ENCODE results near the gene MBLAC1. TPM values are rescaled to one million over a fixed set of nuclear protein-coding genes. Genes with fewer than 3 reads are reported as not detected.
A peak's percentile ranks its signal among the peaks of the same experiment; 100 is the strongest.

The MBLAC1 gene
- polyA plus RNA-seq, 1 donor from 2014 or later, result 6.4 TPM

DNA sequence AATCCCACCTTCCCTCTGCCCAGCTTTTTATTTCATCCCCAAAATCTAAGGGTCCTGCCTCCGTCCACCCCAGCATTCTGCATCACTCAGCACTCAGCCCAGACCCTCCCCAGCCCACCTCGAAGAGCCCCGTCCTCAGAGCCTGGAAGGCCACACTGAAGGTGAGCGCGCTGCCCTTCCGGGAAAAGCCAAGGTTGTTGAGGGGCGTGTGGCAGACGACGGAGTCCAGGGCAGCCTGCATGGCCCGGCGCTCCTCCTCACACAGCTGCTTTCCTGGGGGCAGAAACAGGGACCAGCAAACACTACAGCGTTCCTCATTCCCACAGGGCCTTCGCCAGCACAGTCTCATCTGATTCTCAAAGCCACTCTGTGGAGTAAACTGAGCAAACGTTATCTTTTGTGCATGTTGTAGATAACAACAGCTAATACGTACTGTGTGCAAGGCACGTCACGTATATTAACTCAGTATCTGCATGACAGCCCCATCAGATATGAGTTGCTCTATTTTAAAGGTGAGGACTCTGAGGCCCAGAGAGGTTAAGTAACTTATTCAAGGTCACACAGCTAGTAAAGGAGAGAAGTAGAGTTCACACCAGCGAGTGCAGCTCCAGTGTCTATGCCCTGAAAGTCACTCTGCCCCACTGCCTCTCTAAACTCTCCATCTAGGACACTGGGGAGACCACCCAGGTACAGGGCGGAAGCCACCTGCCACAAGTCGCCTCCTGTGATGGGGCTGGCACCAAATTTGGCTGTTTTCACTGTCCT lies 29.0 kb downstream of the MBLAC1 start:
- Histone ChIP-seq H3F3A (ENCODE audit: insufficient read depth, low read length, poor library complexity, severe bottlenecking) (no peaks in the 10 kb centered on the region), H2AFZ (ENCODE audit: low read depth, low read length) (no peak overlapping the region), H3K79me2 (replicated peaks; ENCODE audit: insufficient read depth, low read length) (no peaks in the 10 kb centered on the region), H3K4me3 (ENCODE audit: low read length) (no peak overlapping the region), H3K27me3 (ENCODE audit: insufficient read depth, low read depth, low read length) (no peaks in the 10 kb centered on the region), H3K36me3 (ENCODE audit: insufficient read depth, low read length) (no peaks in the 10 kb centered on the region), H3K9ac (ENCODE audit: low read length) (no peak overlapping the region), H3K9me2 (ENCODE audit: insufficient read depth, low read length) (no peaks in the 10 kb centered on the region), H3K9me3 (ENCODE audit: low read length) (no peaks in the 10 kb centered on the region), H3K27ac (ENCODE audit: low read length) (no peak overlapping the region), H3K4me2 (ENCODE audit: low read length) (no peak overlapping the region), H4K20me1 (ENCODE audit: insufficient read depth) (no peaks in the 10 kb centered on the region)
- TF ChIP-seq POLR2AphosphoS5 (IDR thresholded peaks at IDR 0.05), result no peak
- TF ChIP-seq, protein P1, sequence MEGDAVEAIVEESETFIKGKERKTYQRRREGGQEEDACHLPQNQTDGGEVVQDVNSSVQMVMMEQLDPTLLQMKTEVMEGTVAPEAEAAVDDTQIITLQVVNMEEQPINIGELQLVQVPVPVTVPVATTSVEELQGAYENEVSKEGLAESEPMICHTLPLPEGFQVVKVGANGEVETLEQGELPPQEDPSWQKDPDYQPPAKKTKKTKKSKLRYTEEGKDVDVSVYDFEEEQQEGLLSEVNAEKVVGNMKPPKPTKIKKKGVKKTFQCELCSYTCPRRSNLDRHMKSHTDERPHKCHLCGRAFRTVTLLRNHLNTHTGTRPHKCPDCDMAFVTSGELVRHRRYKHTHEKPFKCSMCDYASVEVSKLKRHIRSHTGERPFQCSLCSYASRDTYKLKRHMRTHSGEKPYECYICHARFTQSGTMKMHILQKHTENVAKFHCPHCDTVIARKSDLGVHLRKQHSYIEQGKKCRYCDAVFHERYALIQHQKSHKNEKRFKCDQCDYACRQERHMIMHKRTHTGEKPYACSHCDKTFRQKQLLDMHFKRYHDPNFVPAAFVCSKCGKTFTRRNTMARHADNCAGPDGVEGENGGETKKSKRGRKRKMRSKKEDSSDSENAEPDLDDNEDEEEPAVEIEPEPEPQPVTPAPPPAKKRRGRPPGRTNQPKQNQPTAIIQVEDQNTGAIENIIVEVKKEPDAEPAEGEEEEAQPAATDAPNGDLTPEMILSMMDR (IDR thresholded peaks at IDR 0.05; ENCODE audit: poor library complexity, severe bottlenecking), result no peak
- no peak for TF ChIP-seq EP300 (conservative IDR thresholded peaks at IDR 0.05; ENCODE audit: poor library complexity, severe bottlenecking)

DNA sequence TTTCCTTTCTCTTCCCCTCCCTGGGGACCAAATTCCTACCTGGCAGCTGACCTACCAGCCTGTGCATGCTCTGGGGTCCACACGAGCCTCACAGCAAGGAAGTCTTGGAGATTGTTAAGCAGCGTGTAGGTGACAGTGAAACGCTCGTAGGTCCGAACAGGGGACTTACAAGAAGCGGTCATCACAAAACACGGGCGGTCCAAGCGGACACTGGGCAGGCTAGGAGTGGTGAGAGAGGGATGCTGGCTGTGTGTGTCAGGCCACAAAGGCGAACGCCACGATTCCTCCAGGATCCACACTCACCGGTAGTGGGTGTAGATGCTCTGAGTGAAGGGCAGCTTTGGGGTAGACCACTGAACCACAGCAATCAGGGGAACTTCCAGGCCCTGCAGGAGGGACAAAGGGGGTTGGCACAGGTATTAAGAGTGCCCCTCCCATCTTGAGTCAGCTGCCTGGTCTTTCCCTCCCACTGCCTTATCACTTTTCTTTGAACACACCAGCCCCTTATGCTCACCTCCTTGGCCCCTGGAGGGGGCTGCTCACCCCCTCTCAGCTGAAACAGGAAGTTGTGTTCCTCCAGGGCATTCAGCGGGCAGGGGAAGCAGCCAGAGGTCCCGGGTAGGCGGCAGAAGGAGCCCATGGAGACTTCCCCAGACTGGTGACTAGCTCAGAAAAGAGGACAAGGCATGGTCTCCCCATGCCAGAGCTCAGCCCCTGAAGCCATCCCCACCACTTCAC lies 29.7 kb downstream of the MBLAC1 start:
- no peaks in the 10 kb centered on the region for H3K9me2 ChIP-seq (ENCODE audit: insufficient read depth, low read length)
- no peaks in the 10 kb centered on the region for H3F3A ChIP-seq (ENCODE audit: insufficient read depth, low read length, poor library complexity, severe bottlenecking)
- no peaks in the 10 kb centered on the region for H3K9me3 ChIP-seq (ENCODE audit: low read length)
- H3K4me3 ChIP-seq (ENCODE audit: low read length), result peak overlapping the region; percentile 89
- H3K27me3 ChIP-seq (ENCODE audit: insufficient read depth, low read depth, low read length), result no peaks in the 10 kb centered on the region
- H3K27ac ChIP-seq (ENCODE audit: low read length), result no peak overlapping the region
- H3K9ac ChIP-seq (ENCODE audit: low read length), result no peak overlapping the region
- no peaks in the 10 kb centered on the region for H4K20me1 ChIP-seq (ENCODE audit: insufficient read depth)
- TF ChIP-seq, protein P1 (IDR thresholded peaks at IDR 0.05; ENCODE audit: poor library complexity, severe bottlenecking), result no peak
- TF ChIP-seq EP300 (conservative IDR thresholded peaks at IDR 0.05; ENCODE audit: poor library complexity, severe bottlenecking), result no peak
- no peak for TF ChIP-seq TAF1 (IDR thresholded peaks at IDR 0.05; ENCODE audit: low read depth)
- no peak for TF ChIP-seq POLR2AphosphoS5 (IDR thresholded peaks at IDR 0.05)
- no peak for TF ChIP-seq MXI1 (conservative IDR thresholded peaks at IDR 0.05; ENCODE audit: poor library complexity, severe bottlenecking)
- TF ChIP-seq SMC3 (conservative IDR thresholded peaks at IDR 0.05; ENCODE audit: poor library complexity), result no peak
- H3K79me2 ChIP-seq (replicated peaks; ENCODE audit: insufficient read depth, low read length), result no peaks in the 10 kb centered on the region
- H3K4me2 ChIP-seq (ENCODE audit: low read length), result no peak overlapping the region
- no peak overlapping the region for H2AFZ ChIP-seq (ENCODE audit: low read depth, low read length)
- H3K36me3 ChIP-seq (ENCODE audit: insufficient read depth, low read length), result no peaks in the 10 kb centered on the region

DNA sequence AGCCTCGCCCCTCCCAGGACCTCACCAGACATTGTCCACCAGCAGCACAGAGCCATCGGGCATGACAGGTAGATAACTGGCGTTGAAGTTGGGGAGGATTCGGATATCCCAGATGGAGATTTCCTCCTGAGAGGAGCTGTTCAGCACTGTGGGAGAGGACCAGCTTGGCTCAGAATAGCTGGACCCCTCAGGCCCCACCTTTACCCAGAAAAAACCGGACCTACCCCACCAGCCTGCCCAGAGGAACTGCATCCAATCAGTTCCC lies 30.2 kb downstream of the MBLAC1 start:
- Histone ChIP-seq H3K9me2 (ENCODE audit: insufficient read depth, low read length) (no peaks in the 10 kb centered on the region), H3F3A (ENCODE audit: insufficient read depth, low read length, poor library complexity, severe bottlenecking) (no peaks in the 10 kb centered on the region), H3K27me3 (ENCODE audit: insufficient read depth, low read depth, low read length) (no peaks in the 10 kb centered on the region), H3K27ac (ENCODE audit: low read length) (no peak overlapping the region), H3K79me2 (replicated peaks; ENCODE audit: insufficient read depth, low read length) (no peaks in the 10 kb centered on the region), H3K36me3 (ENCODE audit: insufficient read depth, low read length) (no peaks in the 10 kb centered on the region), H3K4me3 (ENCODE audit: low read length) (peak overlapping the region; percentile 89), H3K9me3 (ENCODE audit: low read length) (no peaks in the 10 kb centered on the region), H3K9ac (ENCODE audit: low read length) (peak overlapping the region; percentile 78), H2AFZ (ENCODE audit: low read depth, low read length) (no peak overlapping the region), H4K20me1 (ENCODE audit: insufficient read depth) (no peaks in the 10 kb centered on the region), H3K4me2 (ENCODE audit: low read length) (no peak overlapping the region)
- TF ChIP-seq, protein P2, sequence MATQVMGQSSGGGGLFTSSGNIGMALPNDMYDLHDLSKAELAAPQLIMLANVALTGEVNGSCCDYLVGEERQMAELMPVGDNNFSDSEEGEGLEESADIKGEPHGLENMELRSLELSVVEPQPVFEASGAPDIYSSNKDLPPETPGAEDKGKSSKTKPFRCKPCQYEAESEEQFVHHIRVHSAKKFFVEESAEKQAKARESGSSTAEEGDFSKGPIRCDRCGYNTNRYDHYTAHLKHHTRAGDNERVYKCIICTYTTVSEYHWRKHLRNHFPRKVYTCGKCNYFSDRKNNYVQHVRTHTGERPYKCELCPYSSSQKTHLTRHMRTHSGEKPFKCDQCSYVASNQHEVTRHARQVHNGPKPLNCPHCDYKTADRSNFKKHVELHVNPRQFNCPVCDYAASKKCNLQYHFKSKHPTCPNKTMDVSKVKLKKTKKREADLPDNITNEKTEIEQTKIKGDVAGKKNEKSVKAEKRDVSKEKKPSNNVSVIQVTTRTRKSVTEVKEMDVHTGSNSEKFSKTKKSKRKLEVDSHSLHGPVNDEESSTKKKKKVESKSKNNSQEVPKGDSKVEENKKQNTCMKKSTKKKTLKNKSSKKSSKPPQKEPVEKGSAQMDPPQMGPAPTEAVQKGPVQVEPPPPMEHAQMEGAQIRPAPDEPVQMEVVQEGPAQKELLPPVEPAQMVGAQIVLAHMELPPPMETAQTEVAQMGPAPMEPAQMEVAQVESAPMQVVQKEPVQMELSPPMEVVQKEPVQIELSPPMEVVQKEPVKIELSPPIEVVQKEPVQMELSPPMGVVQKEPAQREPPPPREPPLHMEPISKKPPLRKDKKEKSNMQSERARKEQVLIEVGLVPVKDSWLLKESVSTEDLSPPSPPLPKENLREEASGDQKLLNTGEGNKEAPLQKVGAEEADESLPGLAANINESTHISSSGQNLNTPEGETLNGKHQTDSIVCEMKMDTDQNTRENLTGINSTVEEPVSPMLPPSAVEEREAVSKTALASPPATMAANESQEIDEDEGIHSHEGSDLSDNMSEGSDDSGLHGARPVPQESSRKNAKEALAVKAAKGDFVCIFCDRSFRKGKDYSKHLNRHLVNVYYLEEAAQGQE (IDR thresholded peaks at IDR 0.05; ENCODE audit: borderline replicate concordance), result no peak
- TF ChIP-seq, protein P1 (IDR thresholded peaks at IDR 0.05; ENCODE audit: poor library complexity, severe bottlenecking), result no peak
- TF ChIP-seq EZH2 (IDR thresholded peaks at IDR 0.05; ENCODE audit: borderline replicate concordance, insufficient read depth, low read length, poor library complexity, severe bottlenecking) (no peak), EP300 (conservative IDR thresholded peaks at IDR 0.05; ENCODE audit: poor library complexity, severe bottlenecking) (no peak), MXI1 (conservative IDR thresholded peaks at IDR 0.05; ENCODE audit: poor library complexity, severe bottlenecking) (no peak), SMC3 (conservative IDR thresholded peaks at IDR 0.05; ENCODE audit: poor library complexity) (no peak)

Data from neural cell (in vitro differentiated cells).